Colonic mucosa (tissue), 4 donors: ENCODE measurements around the gene NRG2. TPM values are rescaled to one million over a fixed set of nuclear protein-coding genes. Genes with fewer than 3 reads are reported as not detected.

Experiments
- DNase-seq: peaks from one replicate; pipeline ENCODE4 v3.0.0-alpha.2; 2020
- H3K27ac ChIP-seq: fragments of 200-600 bp; one replicate; pipeline ENCODE4 v1.8.0; 2021
- H3K27me3 ChIP-seq: fragments of 200-600 bp; one replicate; pipeline ENCODE4 v1.8.0; 2021
- H3K36me3 ChIP-seq: fragments of 200-600 bp; one replicate; pipeline ENCODE4 v1.8.0; 2021
- H3K4me1 ChIP-seq: fragments of 200-600 bp; one replicate; pipeline ENCODE4 v1.8.0; 2021; ENCODE audit warnings: mild to moderate bottlenecking
- H3K4me3 ChIP-seq: fragments of 200-600 bp; one replicate; pipeline ENCODE4 v1.8.0; 2021
- H3K9ac ChIP-seq, 2 donors: one replicate each; pipeline ENCODE4 v1.7.0; 2013; ENCODE audit warnings: control low read depth in 2 of 2, low read depth in 2 of 2, low read length in 2 of 2
- H3K9me3 ChIP-seq: fragments of 200-600 bp; one replicate; pipeline ENCODE4 v1.8.0; 2021
- CTCF ChIP-seq: fragments of 200-600 bp; IDR thresholded peaks from one replicate; pipeline ENCODE4 v1.8.0; 2022; ENCODE audit warnings: antibody characterized with exemption, mild to moderate bottlenecking
- intact Hi-C: fragments of 100-400 bp; cut with DNase I; formaldehyde crosslinking; loops from one replicate; pipeline ENCODE4 v1.14.1; 2022
- total RNA-seq, 2 donors: library from RNA; stranded (reverse); fragmentation: NEBNext Ultra II Directional in 1 of 2; extraction: Animal tissue kit (Norgen Biotek cat#: 25700) in 1 of 2; gene quantifications; one replicate each; pipeline ENCODE4 v1.2.1, GENCODE V29; 2021
- donor health status: healthy.
- donor health status: DM: no; HTN: no; CAD: no.
- donor health status: DM: no; HTN: no; CAD: no.

NRG2 gene
- under 1 TPM; 0.10 to 0.48 TPM for total RNA-seq

DNA sequence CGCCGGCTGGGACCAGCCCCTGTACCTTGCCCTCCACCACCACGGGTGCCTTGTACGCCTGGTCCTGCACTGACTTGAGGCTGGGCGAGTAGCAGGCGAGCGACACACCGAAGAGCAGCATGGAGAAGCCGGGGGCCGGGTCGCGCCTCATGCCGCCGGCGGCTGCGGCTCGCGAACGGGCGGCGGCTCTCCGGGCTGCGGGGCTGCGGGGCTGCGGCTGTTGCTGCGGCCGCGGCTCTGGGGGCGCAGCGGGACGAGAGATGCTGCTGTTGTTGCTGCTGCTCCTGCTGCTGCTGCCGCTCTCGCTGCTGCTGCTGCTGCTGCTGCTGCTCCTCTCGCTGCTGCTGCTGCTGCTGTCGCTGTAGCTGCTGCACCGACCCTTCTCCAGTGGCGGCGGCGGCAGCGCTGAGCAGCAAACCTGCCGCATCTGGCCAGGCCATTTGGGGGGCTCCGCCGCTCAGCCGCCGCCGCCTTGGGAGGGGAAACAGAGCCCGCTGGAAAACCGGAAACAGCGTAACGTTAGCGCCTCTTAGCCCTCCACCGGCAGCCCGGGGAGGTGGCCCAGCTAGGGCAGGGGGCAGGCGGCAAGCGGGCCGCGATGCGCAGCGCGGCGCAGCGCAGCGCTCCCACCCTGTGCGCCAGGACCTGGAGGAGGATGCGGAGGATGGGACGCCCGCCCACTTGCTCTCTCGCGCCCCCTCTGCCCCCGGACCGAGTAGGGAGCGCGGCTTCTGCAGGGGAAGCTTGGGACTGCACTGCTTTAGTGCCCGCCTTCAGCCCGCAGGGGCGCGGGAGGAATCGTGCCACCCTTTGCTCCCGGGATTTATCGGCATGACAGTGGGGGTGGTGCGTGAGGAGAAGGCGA, at the start of gene NRG2:
Gene NRG2 (minus strand): TSS at position 657 of the 865 bp plus-strand sequence.
- no peaks in the 10 kb centered on the region for H3K9me3 ChIP-seq
- H3K27ac ChIP-seq: peak within 1 kb of the TSS; percentile 17
- DNase-seq: peak; percentile 51
- peak; percentile 17 for TF ChIP-seq CTCF
- H3K4me1 ChIP-seq: no peaks in the 10 kb centered on the region
- intact Hi-C loops: no loop called here
- H3K4me3 ChIP-seq: peak within 1 kb of the TSS; percentile 42
- no peaks in the 10 kb centered on the region for H3K36me3 ChIP-seq
- peaks cover 33% of the 10 kb centered on the region for H3K27me3 ChIP-seq
- H3K9ac ChIP-seq: peak within 1 kb of the TSS in 1 of 2 donors; percentile 62

DNA sequence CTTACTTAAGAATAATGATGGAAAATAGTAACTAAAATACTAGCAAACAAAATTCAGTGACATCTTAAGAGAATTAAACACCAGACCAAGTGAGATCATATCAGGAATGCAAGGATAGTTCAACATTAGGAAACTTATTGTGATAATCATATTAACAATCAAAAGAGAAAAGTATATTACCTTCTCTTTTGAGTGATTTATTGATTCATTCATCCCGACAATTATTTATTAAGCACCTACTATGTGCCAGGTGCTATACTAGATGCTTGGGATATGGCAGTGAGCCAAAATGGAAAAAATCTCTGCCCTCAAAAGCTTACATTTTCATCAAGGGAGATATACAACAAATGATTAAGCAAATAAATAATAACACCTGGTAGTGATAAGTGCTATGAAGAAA, 47.2 kb upstream of the NRG2 start:
- intact Hi-C loops: no loop called here
- no peak overlapping the region for H3K9ac ChIP-seq
- no peaks in the 10 kb centered on the region for H3K9me3 ChIP-seq
- H3K36me3 ChIP-seq: no peaks in the 10 kb centered on the region
- no peak overlapping the region for H3K4me3 ChIP-seq
- no peaks in the 10 kb centered on the region for H3K27me3 ChIP-seq
- no peak for DNase-seq
- H3K4me1 ChIP-seq: no peaks in the 10 kb centered on the region
- no peak for TF ChIP-seq CTCF
- H3K27ac ChIP-seq: no peak overlapping the region

DNA sequence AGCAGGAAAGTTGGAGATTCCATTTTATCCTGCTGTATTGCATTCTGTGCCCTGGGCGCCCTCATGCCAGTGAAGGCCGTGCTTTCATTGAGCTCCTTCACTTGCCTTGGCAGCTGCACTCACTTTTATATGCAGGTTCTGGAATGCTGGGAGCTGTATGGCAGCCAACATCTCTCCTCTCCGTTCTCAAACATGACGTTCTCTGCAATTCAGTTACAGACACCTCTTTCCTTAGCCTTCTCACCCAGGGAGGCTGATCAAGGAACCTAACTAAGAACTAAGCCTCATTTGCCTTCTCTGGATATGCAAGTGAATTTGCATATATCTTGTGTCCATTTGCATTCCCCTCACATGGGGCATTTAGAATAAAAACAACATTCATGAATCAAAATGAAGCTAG, 41.4 kb upstream of the NRG2 start:
- Histone ChIP-seq H3K27me3 (no peaks in the 10 kb centered on the region), H3K4me1 (no peaks in the 10 kb centered on the region), H3K27ac (no peak overlapping the region), H3K9ac (no peak overlapping the region), H3K36me3 (no peaks in the 10 kb centered on the region), H3K4me3 (no peak overlapping the region), H3K9me3 (no peaks in the 10 kb centered on the region)
- TF ChIP-seq CTCF: no peak
- no peak for DNase-seq
- intact Hi-C loops: no loop called here

GRCh38 chr5:140083650-140084049, 40.6 kb upstream of the NRG2 start:
- Histone ChIP-seq H3K4me3 (no peak overlapping the region), H3K36me3 (no peaks in the 10 kb centered on the region), H3K27me3 (no peaks in the 10 kb centered on the region), H3K4me1 (no peaks in the 10 kb centered on the region), H3K27ac (no peak overlapping the region), H3K9me3 (no peaks in the 10 kb centered on the region), H3K9ac (no peak overlapping the region)
- no peak for TF ChIP-seq CTCF
- no peak for DNase-seq
- intact Hi-C loops: no loop called here

GRCh38 chr5:140083120-140083519, 40.0 kb upstream of the NRG2 start:
- Histone ChIP-seq H3K9me3 (no peaks in the 10 kb centered on the region), H3K36me3 (no peaks in the 10 kb centered on the region), H3K9ac (no peak overlapping the region), H3K27me3 (no peaks in the 10 kb centered on the region), H3K4me3 (no peak overlapping the region), H3K4me1 (no peaks in the 10 kb centered on the region), H3K27ac (no peak overlapping the region)
- intact Hi-C loops: no loop called here
- TF ChIP-seq CTCF: no peak
- DNase-seq: no peak
